Endothelial cell of umbilical vein (primary cell): ENCODE results near the gene SIPA1L3. TPM values are rescaled to one million over a fixed set of nuclear protein-coding genes. Genes with fewer than 3 reads are reported as not detected.

ENCODE experiments used
- BruUV-seq: library from RNA; stranded (reverse); fragments of 400-500 nt; replicated peaks from 2 replicates; lab custom pipeline; 2021; lab: Mats Ljungman, UMichigan
- CTCF ChIA-PET: fragments of 300-600, 350-600 bp; sonication (Branson Sonifier 250); formaldehyde crosslinking; loops from one replicate; lab custom pipeline; 2021; ENCODE audit warnings: antibody characterized with exemption, inconsistent platforms; lab: Charles Lee
- POLR2A ChIA-PET: fragments of 300-600, 350-600 bp; sonication (Branson Sonifier 250); formaldehyde crosslinking; loops from one replicate; lab custom pipeline; 2021; ENCODE audit warnings: antibody characterized with exemption, inconsistent platforms; lab: Charles Lee
- DNase-seq: peaks from one replicate; pipeline ENCODE4 v3.0.0-alpha.2; 2011; ENCODE audit warnings: low read depth, low spot score
- FAIRE-seq: peaks from 2 replicates; lab custom pipeline; 2011; peaks lifted over from hg19 to GRCh38; lab: Jason Lieb, UNC
- H2AFZ ChIP-seq: 2 replicates; pipeline ENCODE4 v1.6.0; 2012; ENCODE audit warnings: low read depth, low read length, control low read depth, inconsistent platforms
- H3K27ac ChIP-seq: 2 replicates; pipeline ENCODE4 v1.5.1; 2011; ENCODE audit warnings: low read depth, mild to moderate bottlenecking, control low read depth, low read length, moderate library complexity; ENCODE audit not compliant: insufficient read depth
- H3K27me3 ChIP-seq, 2 experiments: 2 replicates each; pipeline versions ENCODE4 v1.6.0 to v1.6.1; 2011; ENCODE audit warnings: low read length in 2 of 2, mixed read lengths in 1 of 2; ENCODE audit not compliant: control insufficient read depth in 2 of 2, insufficient read depth in 2 of 2
- H3K36me3 ChIP-seq, 2 experiments: 2 replicates in 1 of 2; 3 replicates in 1 of 2; pipeline ENCODE4 v1.5.1; 2011; ENCODE audit warnings: low read length in 2 of 2, mild to moderate bottlenecking in 1 of 2, moderate library complexity in 1 of 2; ENCODE audit not compliant: control insufficient read depth in 2 of 2, insufficient read depth in 2 of 2; ENCODE audit errors: extremely low read depth in 1 of 2
- H3K4me1 ChIP-seq: 3 replicates; pipeline ENCODE4 v1.5.1; 2011; ENCODE audit warnings: mild to moderate bottlenecking, low read length; ENCODE audit not compliant: control insufficient read depth, insufficient read depth; ENCODE audit errors: extremely low read depth
- H3K4me2 ChIP-seq: 2 replicates; pipeline ENCODE4 v1.6.1; 2011; ENCODE audit warnings: low read length, control low read depth, mixed read lengths; ENCODE audit not compliant: insufficient read depth
- H3K4me3 ChIP-seq, 3 experiments: fragments of 200-600 bp in 1 of 3; sonication (generic), shearing (Covaris generic) in 1 of 3; replicated peaks in 1 of 3; 2 replicates each; pipeline ENCODE4 v1.5.1; 2011 to 2016; ENCODE audit warnings: control low read depth in 3 of 3, low read length in 3 of 3, mild to moderate bottlenecking in 2 of 3, inconsistent platforms in 1 of 3, low read depth in 1 of 3, moderate library complexity in 1 of 3; ENCODE audit not compliant: insufficient read depth in 1 of 3
- H3K79me2 ChIP-seq: 2 replicates; pipeline ENCODE4 v1.6.0; 2012; ENCODE audit warnings: low read length, inconsistent platforms; ENCODE audit not compliant: control insufficient read depth, insufficient read depth
- H3K9ac ChIP-seq: replicated peaks from 2 replicates; pipeline ENCODE3; 2011; ENCODE audit warnings: low read length, control low read depth; ENCODE audit not compliant: insufficient read depth; ENCODE audit errors: extremely low read depth
- H3K9me1 ChIP-seq: replicated peaks from 3 replicates; pipeline ENCODE4 v1.6.0; 2011; ENCODE audit warnings: mild to moderate bottlenecking, low read length; ENCODE audit not compliant: control insufficient read depth, insufficient read depth; ENCODE audit errors: extremely low read depth
- H3K9me3 ChIP-seq: replicated peaks from 2 replicates; pipeline ENCODE4 v1.5.1; 2012; ENCODE audit warnings: low read length, inconsistent platforms; ENCODE audit not compliant: control insufficient read depth, insufficient read depth
- H4K20me1 ChIP-seq: replicated peaks from 2 replicates; pipeline ENCODE3; 2011; ENCODE audit warnings: mild to moderate bottlenecking, low read length; ENCODE audit not compliant: control insufficient read depth, insufficient read depth; ENCODE audit errors: extremely low read depth
- CTCF ChIP-seq, 2 donors: IDR thresholded peaks; 1 replicate in 1 of 2; 2 replicates in 1 of 2; pipeline ENCODE4 v1.5.1; 2011; ENCODE audit warnings: low read length in 2 of 2, mild to moderate bottlenecking in 2 of 2, moderate library complexity in 2 of 2, control low read depth in 1 of 2, inconsistent platforms in 1 of 2, low read depth in 1 of 2; ENCODE audit not compliant: insufficient read depth in 1 of 2; ENCODE audit errors: extremely low read depth in 1 of 2
- MAX ChIP-seq: IDR thresholded peaks from 2 replicates; pipeline ENCODE4 v1.6.1; 2011; ENCODE audit not compliant: insufficient read depth, insufficient read length
- dilution Hi-C: fragments of 300-500 bp; cut with MboI; formaldehyde crosslinking; loops from one replicate; pipeline ENCODE4 v1.15.0; 2019; ENCODE audit warnings: low sequenced_read_pairs; ENCODE audit not compliant: extremely low pct_ligation_motif_present
- intact Hi-C: fragments of 100-400 bp; cut with micrococcal nuclease; formaldehyde crosslinking; loops from one replicate; pipeline ENCODE4 v1.10.0; 2022
- polyA plus RNA-seq, 4 experiments: library from polyadenylated mRNA; depleted of rRNA in 3 of 4; stranded (reverse) in 3 of 4; unstranded in 1 of 4; fragments of >200 nt; gene quantifications; 2 replicates each; pipeline versions ENCODE4 v1.2.1 to v1.2.3, GENCODE V29; 2011 to 2012; ENCODE audit warnings: missing spikeins in 1 of 4
- total RNA-seq: library from RNA; stranded (reverse); gene quantifications from 2 replicates; pipeline ENCODE4 v1.2.3, GENCODE V29; 2021

SIPA1L3 gene
- total and polyA plus RNA-seq, 2 donors (not counting 3 experiments of a cell fraction or from before 2014, with no cell fraction given), result 14.2 to 47.2 TPM

GRCh38 chr19:37931881-37932655 is 25.1 kb downstream of the SIPA1L3 start:
- H3K4me3 ChIP-seq, result no peak overlapping the region
- BruUV-seq, result no TSS peak
- dilution Hi-C loops, result no loop called here

More at GRCh38 chr19:37931881-37932655, 25.1 kb downstream of the SIPA1L3 start:
- ChIA-PET POLR2A (interaction anchor here (1.2 to 2.2 kb wide), 2 partner anchors 25 to 72 kb away, joined by 4 to 9 read pairs; partner anchors contain the start of genes SIPA1L3 and WDR87), CTCF (interaction anchor here (0.8 to 2.0 kb wide), 12 partner anchors 9 to 210 kb away, joined by 3 to 11 read pairs (median 3); partner anchors contain the start of genes SIPA1L3 and WDR87)
- Histone ChIP-seq H3K9me1 (no peaks in the 10 kb centered on the region), H3K27me3 (no peaks in the 10 kb centered on the region), H3K36me3 (no peaks in the 10 kb centered on the region), H4K20me1 (no peaks in the 10 kb centered on the region), H3K4me1 (peaks cover 13% of the 10 kb centered on the region), H3K9me3 (no peaks in the 10 kb centered on the region), H2AFZ (no peak overlapping the region), H3K79me2 (peaks cover 74% of the 10 kb centered on the region), H3K27ac (peak overlapping the region; percentile 32), H3K4me2 (no peak overlapping the region), H3K9ac (peak overlapping the region; percentile 5)
- DNase-seq (peak; percentile 52), FAIRE-seq (peak; percentile 4)
- intact Hi-C loops, result loop anchor here (2.0 to 5.0 kb wide), 2 partner anchors 50 to 71 kb away; no protein-coding TSS in a partner anchor
- TF ChIP-seq MAX (peak; percentile 60), CTCF (IDR thresholded peaks at IDR 0.05; ENCODE audit: extremely low read depth in 1 of 2, insufficient read depth in 1 of 2, low read depth in 1 of 2, low read length in 2 of 2) (no peak)
